Measurements from ENCODE around the gene ASTN2. TPM values are rescaled to one million over a fixed set of nuclear protein-coding genes. Genes with fewer than 3 reads are reported as not detected.
A peak's percentile ranks its signal among the peaks of the same experiment; 100 is the strongest.

The ASTN2 gene
- total RNA-seq, 6 experiments from 2014 or later = 0.91 to 3.1 (median 2.5) TPM

GRCh38 chr9:117034866-117035265 is 380.0 kb downstream of the ASTN2 start:
- no peak overlapping the region for H3K27ac ChIP-seq
- ATAC-seq (no peak), DNase-seq (no peak)
- 14% methylated on average over 2 of the region's 2 CpGs for WGBS (ENCODE audit: insufficient coverage, low coverage, low lambda C conversion rate, missing lambda C conversion rate)
- H3K36me3 ChIP-seq = no peaks in the 10 kb centered on the region
- H3K4me1 ChIP-seq = no peaks in the 10 kb centered on the region
- H3K4me3 ChIP-seq = no peak overlapping the region
- H3K9me3 ChIP-seq = no peaks in the 10 kb centered on the region
- TF ChIP-seq POLR2A (IDR thresholded peaks at IDR 0.05) (no peak), CTCF (IDR thresholded peaks at IDR 0.05) (no peak)
- intact Hi-C loops (cut with DNase I) = no loop called here
- no peaks in the 10 kb centered on the region for H3K27me3 ChIP-seq

GRCh38 chr9:117030254-117030768 is 384.5 kb downstream of the ASTN2 start:
- intact Hi-C loops (cut with DNase I) = no loop called here
- WGBS (ENCODE audit: insufficient coverage, low coverage, low lambda C conversion rate, missing lambda C conversion rate) = 46% methylated on average over 3 of the region's 3 CpGs
- DNase-seq (no peak), ATAC-seq (no peak)
- H3K27me3 ChIP-seq = no peaks in the 10 kb centered on the region
- H3K27ac ChIP-seq = no peak overlapping the region
- H3K36me3 ChIP-seq = no peaks in the 10 kb centered on the region
- no peak overlapping the region for H3K4me3 ChIP-seq
- TF ChIP-seq POLR2A (IDR thresholded peaks at IDR 0.05) (no peak), CTCF (IDR thresholded peaks at IDR 0.05) (no peak)
- H3K9me3 ChIP-seq = no peaks in the 10 kb centered on the region
- no peaks in the 10 kb centered on the region for H3K4me1 ChIP-seq

GRCh38 chr9:117029341-117029740 is 385.5 kb downstream of the ASTN2 start:
- Histone ChIP-seq H3K27me3 (no peaks in the 10 kb centered on the region), H3K36me3 (no peaks in the 10 kb centered on the region), H3K9me3 (no peaks in the 10 kb centered on the region), H3K4me3 (no peak overlapping the region), H3K27ac (no peak overlapping the region), H3K4me1 (no peaks in the 10 kb centered on the region)
- no peak for DNase-seq
- TF ChIP-seq CTCF (IDR thresholded peaks at IDR 0.05) = no peak
- TF ChIP-seq POLR2A (IDR thresholded peaks at IDR 0.05) = no peak
- intact Hi-C loops (cut with DNase I) = no loop called here
- no peak for ATAC-seq
- 44% methylated on average over 3 of the region's 3 CpGs for WGBS (ENCODE audit: insufficient coverage, low coverage, low lambda C conversion rate, missing lambda C conversion rate)

- Histone ChIP-seq H3K4me1 (no peaks in the 10 kb centered on the region), H3K27me3 (no peaks in the 10 kb centered on the region), H3K4me3 (no peak overlapping the region), H3K27ac (no peak overlapping the region), H3K36me3 (no peaks in the 10 kb centered on the region), H3K9me3 (no peaks in the 10 kb centered on the region)
- DNase-seq (no peak), ATAC-seq (peak in 1 of 4 donors; percentile 11)
- WGBS (ENCODE audit: insufficient coverage, low coverage, low lambda C conversion rate, missing lambda C conversion rate) = 37% methylated on average over 2 of the region's 2 CpGs
- TF ChIP-seq POLR2A (IDR thresholded peaks at IDR 0.05) (no peak), CTCF (IDR thresholded peaks at IDR 0.05) (no peak)
- intact Hi-C loops (cut with DNase I) = no loop called here
Measured at GRCh38 chr9:117028103-117028858, 386.6 kb downstream of the ASTN2 start.

All from right lobe of liver (tissue), 6 donors.